ENCODE measurements around the gene PALB2. TPM values are rescaled to one million over a fixed set of nuclear protein-coding genes. Genes with fewer than 3 reads are reported as not detected.
"Not testable (repeated sequence)": the region's sequence is repeated elsewhere in the genome, so short reads cannot be mapped to it uniquely, and the experiment has no call there.

PALB2 gene
- total RNA-seq, 1 donor from 2014 or later = 6.0 TPM

GRCh38 chr16:23650674-23651416 is 9.7 kb upstream of the PALB2 start:
- peak; percentile 17 to 72 for DNase-seq (ENCODE audit: low read depth in 2 of 2)

- peak in 1 of 2 donors; percentile 7 for DNase-seq (ENCODE audit: low read depth in 2 of 2)
These were observed 1.2 kb upstream of the PALB2 start for GRCh38 chr16:23642246-23642774.

GRCh38 chr16:23640615-23640930 is 537 bp downstream of the PALB2 start:
- no peak for DNase-seq (ENCODE audit: low read depth in 2 of 2)

GRCh38 chr16:23635958-23636357 is 5.2 kb downstream of the PALB2 start:
- DNase-seq (ENCODE audit: low read depth in 2 of 2) = no peak

- no peak for DNase-seq (ENCODE audit: low read depth in 2 of 2)
These were observed 6.6 kb downstream of the PALB2 start for GRCh38 chr16:23634461-23635036.

- not testable (repeated sequence) for DNase-seq (ENCODE audit: low read depth in 2 of 2)
These were observed 9.2 kb downstream of the PALB2 start for GRCh38 chr16:23631874-23632273.

- DNase-seq (ENCODE audit: low read depth in 2 of 2) = no peak
These were observed 11.6 kb downstream of the PALB2 start for GRCh38 chr16:23629516-23629915.

GRCh38 chr16:23624092-23624491 is 17.0 kb downstream of the PALB2 start:
- no peak for DNase-seq (ENCODE audit: low read depth in 2 of 2)

GRCh38 chr16:23615805-23616204 is 25.3 kb downstream of the PALB2 start:
- DNase-seq (ENCODE audit: low read depth in 2 of 2) = peak in 1 of 2 donors; percentile 25

- DNase-seq (ENCODE audit: low read depth in 2 of 2) = no peak
These were observed 29.2 kb downstream of the PALB2 start for GRCh38 chr16:23611936-23612335.

GRCh38 chr16:23610905-23611304 is 30.2 kb downstream of the PALB2 start:
- DNase-seq (ENCODE audit: low read depth in 2 of 2) = not testable (repeated sequence)

GRCh38 chr16:23609929-23610328 is 31.2 kb downstream of the PALB2 start:
- DNase-seq (ENCODE audit: low read depth in 2 of 2) = no peak

- peak; percentile 86 to 94 for DNase-seq (ENCODE audit: low read depth in 2 of 2)
These were observed 32.9 kb downstream of the PALB2 start for GRCh38 chr16:23608194-23608593.

- peak in 1 of 2 donors; percentile 44 for DNase-seq (ENCODE audit: low read depth in 2 of 2)
These were observed 33.4 kb downstream of the PALB2 start for GRCh38 chr16:23607726-23608125.

GRCh38 chr16:23597003-23597756 is 43.9 kb downstream of the PALB2 start:
- peak; percentile 25 to 66 for DNase-seq (ENCODE audit: low read depth in 2 of 2)

- peak; percentile 75 to 91 for DNase-seq (ENCODE audit: low read depth in 2 of 2)
These were observed 45.0 kb downstream of the PALB2 start, which contains the start of gene NDUFAB1 for GRCh38 chr16:23595951-23596720. Gene NDUFAB1 (minus strand): TSS chr16:23596316. CDS start chr16:23596290, 26 bp downstream.

- DNase-seq (ENCODE audit: low read depth in 2 of 2) = peak in 1 of 2 donors; percentile 19
These were observed 45.7 kb downstream of the PALB2 start for GRCh38 chr16:23595246-23595950.

- DNase-seq (ENCODE audit: low read depth in 2 of 2) = no peak
These were observed 46.9 kb downstream of the PALB2 start for GRCh38 chr16:23594186-23594585.

- DNase-seq (ENCODE audit: low read depth in 2 of 2) = no peak
These were observed 50.9 kb downstream of the PALB2 start for GRCh38 chr16:23590181-23590580.

- DNase-seq (ENCODE audit: low read depth in 2 of 2) = peak in 1 of 2 donors; percentile 59
These were observed 53.4 kb downstream of the PALB2 start for GRCh38 chr16:23587726-23588125.
